ENCODE measurements around the gene RGS5.

RGS5 gene

DNA sequence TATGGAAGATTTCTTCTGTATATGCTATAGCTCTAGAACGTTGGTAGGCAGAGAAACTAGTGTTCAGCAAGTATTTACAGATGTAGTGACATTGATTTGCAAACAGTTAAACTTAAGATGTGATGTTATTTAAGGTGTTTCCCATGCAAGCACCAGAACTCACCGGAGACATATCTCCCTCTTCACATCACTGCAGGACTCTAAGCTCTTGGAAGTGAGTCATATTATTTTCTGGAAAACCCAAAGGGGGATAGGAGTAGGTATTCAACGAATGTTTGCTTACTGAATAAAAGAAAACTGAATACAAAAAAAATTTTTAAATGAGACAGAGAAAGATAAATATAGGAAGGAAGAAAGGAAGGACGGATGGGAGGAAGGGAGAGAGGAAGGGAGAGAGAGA is 108.5 kb downstream of the RGS5 start:
- no peak for DNase-seq (ENCODE audit: low read depth, low spot score)
- H3K27ac ChIP-seq, result no peak overlapping the region

DNA sequence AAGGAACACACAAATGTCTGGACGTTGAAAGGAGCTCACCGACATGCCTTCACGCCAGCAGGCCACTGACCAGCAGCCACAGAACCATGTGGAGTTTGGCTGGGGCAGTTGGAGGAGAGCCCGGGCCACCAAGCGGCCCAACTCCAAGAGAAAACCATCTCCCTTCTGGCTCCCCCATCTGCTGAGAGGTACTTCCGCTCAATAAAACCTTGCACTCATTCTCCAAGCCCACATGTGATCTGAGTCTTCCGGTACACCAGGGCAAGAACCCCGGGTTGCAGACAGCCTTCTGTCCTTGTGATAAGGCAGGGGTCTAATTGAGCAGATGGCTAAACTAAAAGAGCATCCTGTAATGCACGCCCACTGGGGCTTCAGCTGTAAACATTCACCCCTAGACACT is 109.1 kb downstream of the RGS5 start:
- no peak for DNase-seq (ENCODE audit: low read depth, low spot score)
- H3K27ac ChIP-seq, result no peak overlapping the region

DNA sequence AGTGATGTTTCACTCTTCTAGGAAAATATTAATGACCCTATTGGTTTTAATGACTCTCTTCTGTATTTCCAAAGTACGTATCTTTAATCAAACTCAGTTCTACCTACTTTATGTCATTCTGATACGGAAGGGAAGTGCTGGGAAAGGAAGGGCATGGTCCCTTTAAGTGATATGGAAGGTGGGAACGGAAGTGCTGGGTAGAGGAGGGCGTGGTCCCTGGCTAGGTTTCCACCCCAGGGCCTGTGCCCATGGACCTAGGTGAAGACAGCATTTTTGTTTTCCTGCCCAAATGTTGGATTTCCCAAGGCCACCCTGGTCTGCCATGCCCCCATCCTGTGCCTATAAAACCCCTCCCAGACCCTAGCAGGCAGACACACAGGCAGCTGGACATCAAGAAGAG is 109.5 kb downstream of the RGS5 start:
- no peak for DNase-seq (ENCODE audit: low read depth, low spot score)
- H3K27ac ChIP-seq, result no peak overlapping the region
